PC-3 (cell line): ENCODE results near the gene FOXD1.

Source experiments
- EZH2 ChIP-seq: fragments of 300-600 bp; sonication (generic); IDR thresholded peaks from one replicate; pipeline ENCODE4 v1.6.1; 2017; ENCODE audit warnings: antibody characterized with exemption, mild to moderate bottlenecking, low read length; ENCODE audit not compliant: unreplicated experiment
- EZH2phosphoT487 ChIP-seq: fragments of 300-600 bp; sonication (generic); IDR thresholded peaks from 2 replicates; pipeline ENCODE4 v1.6.1; 2018; ENCODE audit warnings: mild to moderate bottlenecking, antibody characterized with exemption, low read length, borderline replicate concordance
- TF ChIP-seq, protein P1 (sequence below): fragments of 300-600 bp; sonication (generic); conservative IDR thresholded peaks from 2 replicates; pipeline ENCODE4 v1.5.1; 2017; ENCODE audit warnings: antibody characterized with exemption, low read depth, mild to moderate bottlenecking, low read length

DNA sequence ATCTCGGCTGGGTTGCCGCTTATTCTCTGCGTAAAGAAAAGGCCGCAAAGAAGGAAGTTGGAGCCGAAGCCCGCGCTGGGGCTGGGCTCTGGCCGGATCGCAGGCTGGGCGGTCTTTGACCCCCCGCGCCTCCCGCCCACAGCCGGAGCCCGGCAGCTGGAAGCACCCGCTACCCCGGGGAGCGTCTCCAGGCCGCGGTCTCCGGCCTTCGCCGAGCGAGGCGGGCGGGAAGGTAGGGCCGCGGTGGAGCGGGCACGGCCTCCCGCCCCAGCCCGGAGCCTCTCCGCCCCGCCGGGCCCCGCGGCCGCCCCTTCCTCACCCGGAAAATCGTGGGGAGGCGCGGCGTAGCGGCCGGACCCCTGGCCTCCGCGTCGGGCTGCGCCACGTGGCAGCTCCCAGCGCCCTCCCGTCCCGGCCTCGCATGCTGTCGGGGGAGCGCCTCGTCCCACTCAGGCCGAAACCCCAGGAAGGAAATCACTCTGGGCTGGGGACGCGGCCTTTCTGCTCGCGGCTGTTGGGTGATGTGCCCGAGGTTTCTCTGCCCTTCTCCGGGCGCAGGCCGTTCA is 12.0 kb downstream of the FOXD1 start:
- TF ChIP-seq, protein P1, sequence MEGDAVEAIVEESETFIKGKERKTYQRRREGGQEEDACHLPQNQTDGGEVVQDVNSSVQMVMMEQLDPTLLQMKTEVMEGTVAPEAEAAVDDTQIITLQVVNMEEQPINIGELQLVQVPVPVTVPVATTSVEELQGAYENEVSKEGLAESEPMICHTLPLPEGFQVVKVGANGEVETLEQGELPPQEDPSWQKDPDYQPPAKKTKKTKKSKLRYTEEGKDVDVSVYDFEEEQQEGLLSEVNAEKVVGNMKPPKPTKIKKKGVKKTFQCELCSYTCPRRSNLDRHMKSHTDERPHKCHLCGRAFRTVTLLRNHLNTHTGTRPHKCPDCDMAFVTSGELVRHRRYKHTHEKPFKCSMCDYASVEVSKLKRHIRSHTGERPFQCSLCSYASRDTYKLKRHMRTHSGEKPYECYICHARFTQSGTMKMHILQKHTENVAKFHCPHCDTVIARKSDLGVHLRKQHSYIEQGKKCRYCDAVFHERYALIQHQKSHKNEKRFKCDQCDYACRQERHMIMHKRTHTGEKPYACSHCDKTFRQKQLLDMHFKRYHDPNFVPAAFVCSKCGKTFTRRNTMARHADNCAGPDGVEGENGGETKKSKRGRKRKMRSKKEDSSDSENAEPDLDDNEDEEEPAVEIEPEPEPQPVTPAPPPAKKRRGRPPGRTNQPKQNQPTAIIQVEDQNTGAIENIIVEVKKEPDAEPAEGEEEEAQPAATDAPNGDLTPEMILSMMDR: no peak
- no peak for TF ChIP-seq EZH2
- TF ChIP-seq EZH2phosphoT487: no peak
